K562 (cell line): Measurements from ENCODE around the gene IFI27L1. TPM values are rescaled to one million over a fixed set of nuclear protein-coding genes. Genes with fewer than 3 reads are reported as not detected.
A peak's percentile ranks its signal among the peaks of the same experiment; 100 is the strongest.

Experiments used
- CEBPG ChIP-seq, 3 experiments: fragments of 200-800 bp in 1 of 3; sonication (Bioruptor generic) in 1 of 3; sonication (generic) in 1 of 3; formaldehyde crosslinking in 1 of 3; IDR thresholded peaks in 2 of 3; conservative IDR thresholded peaks in 1 of 3; 2 replicates each; pipeline versions ENCODE4 v1.6.1 to v1.8.0; 2016 to 2022; ENCODE audit warnings: missing compliant biosample characterization in 2 of 3, missing genetic modification characterization in 2 of 3, mild to moderate bottlenecking in 1 of 3, missing genetic modification reagents in 1 of 3
- CHCHD3 ChIP-seq: fragments of 250-450 bp; sonication (Bioruptor Pico); IDR thresholded peaks from 2 replicates; pipeline ENCODE4 v2.1.2; 2022; ENCODE audit warnings: mild to moderate bottlenecking
- COPS2 ChIP-seq: fragments of 450-650 bp; conservative IDR thresholded peaks from 2 replicates; pipeline ENCODE4 v1.6.1; 2016; ENCODE audit warnings: mild to moderate bottlenecking, moderate library complexity
- ETV6 ChIP-seq, 3 experiments: fragments of 150-350 bp in 1 of 3; sonication (generic) in 1 of 3; formaldehyde crosslinking in 1 of 3; IDR thresholded peaks; 2 replicates each; pipeline versions ENCODE4 v1.6.1 to v1.8.0; 2014 to 2022; ENCODE audit warnings: borderline replicate concordance in 2 of 3, low read depth in 2 of 3, antibody characterized with exemption in 1 of 3, low read length in 1 of 3, mild to moderate bottlenecking in 1 of 3, missing genetic modification reagents in 1 of 3
- FOXP1 ChIP-seq: sonication (generic); formaldehyde crosslinking; IDR thresholded peaks from 2 replicates; pipeline ENCODE4 v1.8.0; 2022; ENCODE audit warnings: mild to moderate bottlenecking, missing genetic modification reagents
- NFATC3 ChIP-seq: fragments of 450-650 bp; IDR thresholded peaks from 2 replicates; pipeline ENCODE4 v1.6.1; 2017; ENCODE audit warnings: mild to moderate bottlenecking
- PHF8 ChIP-seq: fragments of 200-600 bp; sonication (generic); IDR thresholded peaks from 2 replicates; pipeline ENCODE4 v1.6.1; 2012; ENCODE audit warnings: mixed run types, mild to moderate bottlenecking, inconsistent platforms, low read length, moderate library complexity, borderline replicate concordance
- RAD21 ChIP-seq, 2 experiments: fragments of 250-450 bp in 1 of 2; fragments of 450-650 bp in 1 of 2; sonication (Bioruptor Pico) in 1 of 2; formaldehyde crosslinking in 1 of 2; IDR thresholded peaks in 1 of 2; conservative IDR thresholded peaks in 1 of 2; 2 replicates each; pipeline versions ENCODE4 v1.4.0 to v1.8.0; 2020 to 2022; ENCODE audit warnings: mild to moderate bottlenecking in 2 of 2, moderate library complexity in 1 of 2
- RFX5 ChIP-seq: IDR thresholded peaks from 2 replicates; pipeline ENCODE4 v1.6.1; 2011; ENCODE audit warnings: low read depth, mild to moderate bottlenecking, improper control_type of control experiment, low read length
- YY1 ChIP-seq, 3 experiments: IDR thresholded peaks; 2 replicates each; pipeline ENCODE4 v1.6.1; 2011; ENCODE audit warnings: low read length in 2 of 3, mild to moderate bottlenecking in 2 of 3, moderate library complexity in 2 of 3, borderline replicate concordance in 1 of 3, control low read depth in 1 of 3, low read depth in 1 of 3; ENCODE audit not compliant: insufficient read depth in 3 of 3, insufficient replicate concordance in 2 of 3, control insufficient read depth in 1 of 3, insufficient read length in 1 of 3; ENCODE audit errors: extremely low read depth in 1 of 3
- ZNF695 ChIP-seq: fragments of 450-650 bp; formaldehyde crosslinking; IDR thresholded peaks from 2 replicates; pipeline ENCODE4 v1.4.0; 2020; ENCODE audit warnings: mild to moderate bottlenecking, moderate library complexity
- ZNF699 ChIP-seq: fragments of 250-450 bp; sonication (Bioruptor Pico); IDR thresholded peaks from 2 replicates; pipeline ENCODE4 v1.8.0; 2021; ENCODE audit warnings: mild to moderate bottlenecking, moderate library complexity; ENCODE audit not compliant: insufficient replicate concordance
- ZNF75A ChIP-seq: fragments of 450-650 bp; formaldehyde crosslinking; IDR thresholded peaks from 2 replicates; pipeline ENCODE4 v1.4.0; 2020; ENCODE audit warnings: mild to moderate bottlenecking
- polyA plus RNA-seq, 8 experiments: library from polyadenylated mRNA; depleted of rRNA in 4 of 8; stranded (reverse) in 5 of 8; unstranded in 3 of 8; fragments of >200 nt; fragmentation: Nextera tagmentation in 2 of 8; fragmentation: Illumina TruSeq in 1 of 8; extraction: Ambion mirVana in 2 of 8; extraction: Trizol in 1 of 8; gene quantifications; 2 replicates each; pipeline versions ENCODE4 v1.2.1 to v1.2.3, GENCODE V29; 2011 to 2014; ENCODE audit warnings: inconsistent platforms in 1 of 8, missing spikeins in 1 of 8
- total RNA-seq, 7 experiments: library from RNA; depleted of rRNA in 6 of 7; stranded (reverse); fragments of >200 nt in 6 of 7; fragmentation: Illumina TruSeq in 2 of 7; extraction: Trizol in 2 of 7; gene quantifications; 2 replicates each; pipeline versions ENCODE4 v1.2.1 to v1.2.3, GENCODE V29; 2011 to 2021; ENCODE audit warnings: low replicate concordance in 1 of 7
- TF ChIP-seq, protein P1 (sequence below): fragments of 200-800 bp; sonication (Bioruptor generic); IDR thresholded peaks from 2 replicates; pipeline ENCODE4 v1.6.1; 2016; ENCODE audit warnings: missing genetic modification characterization, missing compliant biosample characterization
- TF ChIP-seq, protein P2 (sequence below): fragments of 250-450 bp; sonication (Bioruptor Pico); IDR thresholded peaks from 2 replicates; pipeline ENCODE4 v1.5.0; 2021; ENCODE audit warnings: mild to moderate bottlenecking, moderate library complexity
- TF ChIP-seq, protein P3 (sequence below): fragments of 250-450 bp; sonication (Bioruptor Pico); IDR thresholded peaks from 2 replicates; pipeline ENCODE4 v1.8.0; 2021; ENCODE audit warnings: moderate library complexity, mild to moderate bottlenecking, inconsistent platforms

Gene IFI27L1
- total and polyA plus RNA-seq, 9 of the 15 experiments (the other 6 are each of a cell fraction or from before 2014, with no cell fraction given): 14.5 to 28.0 (median 23.8) TPM

DNA sequence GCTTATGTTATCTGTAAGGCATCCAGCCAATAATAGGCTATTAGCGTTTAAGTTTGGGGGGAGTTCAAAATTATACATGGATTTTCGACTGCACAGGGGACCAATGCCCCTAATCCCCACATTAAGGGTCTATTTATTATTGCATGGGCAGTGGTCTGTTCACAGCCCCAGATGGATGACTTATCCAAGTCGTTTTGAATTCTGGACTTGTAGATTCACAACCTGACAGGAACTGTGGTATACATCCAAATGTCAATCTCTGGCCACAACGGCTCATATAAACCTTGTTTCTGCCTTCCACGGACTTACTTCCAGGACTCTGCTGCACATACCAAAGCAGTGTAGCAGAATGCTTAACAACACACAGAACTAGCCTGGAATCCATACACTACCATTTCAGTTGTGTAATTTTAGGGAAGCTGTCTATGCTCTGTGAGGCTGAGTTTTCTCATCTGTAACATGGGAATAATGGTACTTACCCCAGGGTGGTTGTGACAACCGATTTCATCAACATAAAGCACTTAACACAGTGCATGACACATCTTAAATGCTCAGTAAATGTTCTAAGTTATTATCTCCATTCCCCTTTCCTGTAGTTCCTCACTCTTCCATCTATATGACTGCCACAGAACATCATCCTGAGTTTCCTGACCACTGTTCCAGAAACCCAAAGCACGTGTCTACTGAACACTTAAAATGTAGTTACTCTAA lies 3.8 kb upstream of the IFI27L1 start (continued):
- TF ChIP-seq, protein P1, sequence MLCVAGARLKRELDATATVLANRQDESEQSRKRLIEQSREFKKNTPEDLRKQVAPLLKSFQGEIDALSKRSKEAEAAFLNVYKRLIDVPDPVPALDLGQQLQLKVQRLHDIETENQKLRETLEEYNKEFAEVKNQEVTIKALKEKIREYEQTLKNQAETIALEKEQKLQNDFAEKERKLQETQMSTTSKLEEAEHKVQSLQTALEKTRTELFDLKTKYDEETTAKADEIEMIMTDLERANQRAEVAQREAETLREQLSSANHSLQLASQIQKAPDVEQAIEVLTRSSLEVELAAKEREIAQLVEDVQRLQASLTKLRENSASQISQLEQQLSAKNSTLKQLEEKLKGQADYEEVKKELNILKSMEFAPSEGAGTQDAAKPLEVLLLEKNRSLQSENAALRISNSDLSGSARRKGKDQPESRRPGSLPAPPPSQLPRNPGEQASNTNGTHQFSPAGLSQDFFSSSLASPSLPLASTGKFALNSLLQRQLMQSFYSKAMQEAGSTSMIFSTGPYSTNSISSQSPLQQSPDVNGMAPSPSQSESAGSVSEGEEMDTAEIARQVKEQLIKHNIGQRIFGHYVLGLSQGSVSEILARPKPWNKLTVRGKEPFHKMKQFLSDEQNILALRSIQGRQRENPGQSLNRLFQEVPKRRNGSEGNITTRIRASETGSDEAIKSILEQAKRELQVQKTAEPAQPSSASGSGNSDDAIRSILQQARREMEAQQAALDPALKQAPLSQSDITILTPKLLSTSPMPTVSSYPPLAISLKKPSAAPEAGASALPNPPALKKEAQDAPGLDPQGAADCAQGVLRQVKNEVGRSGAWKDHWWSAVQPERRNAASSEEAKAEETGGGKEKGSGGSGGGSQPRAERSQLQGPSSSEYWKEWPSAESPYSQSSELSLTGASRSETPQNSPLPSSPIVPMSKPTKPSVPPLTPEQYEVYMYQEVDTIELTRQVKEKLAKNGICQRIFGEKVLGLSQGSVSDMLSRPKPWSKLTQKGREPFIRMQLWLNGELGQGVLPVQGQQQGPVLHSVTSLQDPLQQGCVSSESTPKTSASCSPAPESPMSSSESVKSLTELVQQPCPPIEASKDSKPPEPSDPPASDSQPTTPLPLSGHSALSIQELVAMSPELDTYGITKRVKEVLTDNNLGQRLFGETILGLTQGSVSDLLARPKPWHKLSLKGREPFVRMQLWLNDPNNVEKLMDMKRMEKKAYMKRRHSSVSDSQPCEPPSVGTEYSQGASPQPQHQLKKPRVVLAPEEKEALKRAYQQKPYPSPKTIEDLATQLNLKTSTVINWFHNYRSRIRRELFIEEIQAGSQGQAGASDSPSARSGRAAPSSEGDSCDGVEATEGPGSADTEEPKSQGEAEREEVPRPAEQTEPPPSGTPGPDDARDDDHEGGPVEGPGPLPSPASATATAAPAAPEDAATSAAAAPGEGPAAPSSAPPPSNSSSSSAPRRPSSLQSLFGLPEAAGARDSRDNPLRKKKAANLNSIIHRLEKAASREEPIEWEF: no peak
- no peak for TF ChIP-seq RAD21 (CRISPR knock-in tag; conservative IDR thresholded peaks at IDR 0.05 in 1 of 2, IDR thresholded peaks at IDR 0.05 in 1 of 2)
- TF ChIP-seq, protein P2, sequence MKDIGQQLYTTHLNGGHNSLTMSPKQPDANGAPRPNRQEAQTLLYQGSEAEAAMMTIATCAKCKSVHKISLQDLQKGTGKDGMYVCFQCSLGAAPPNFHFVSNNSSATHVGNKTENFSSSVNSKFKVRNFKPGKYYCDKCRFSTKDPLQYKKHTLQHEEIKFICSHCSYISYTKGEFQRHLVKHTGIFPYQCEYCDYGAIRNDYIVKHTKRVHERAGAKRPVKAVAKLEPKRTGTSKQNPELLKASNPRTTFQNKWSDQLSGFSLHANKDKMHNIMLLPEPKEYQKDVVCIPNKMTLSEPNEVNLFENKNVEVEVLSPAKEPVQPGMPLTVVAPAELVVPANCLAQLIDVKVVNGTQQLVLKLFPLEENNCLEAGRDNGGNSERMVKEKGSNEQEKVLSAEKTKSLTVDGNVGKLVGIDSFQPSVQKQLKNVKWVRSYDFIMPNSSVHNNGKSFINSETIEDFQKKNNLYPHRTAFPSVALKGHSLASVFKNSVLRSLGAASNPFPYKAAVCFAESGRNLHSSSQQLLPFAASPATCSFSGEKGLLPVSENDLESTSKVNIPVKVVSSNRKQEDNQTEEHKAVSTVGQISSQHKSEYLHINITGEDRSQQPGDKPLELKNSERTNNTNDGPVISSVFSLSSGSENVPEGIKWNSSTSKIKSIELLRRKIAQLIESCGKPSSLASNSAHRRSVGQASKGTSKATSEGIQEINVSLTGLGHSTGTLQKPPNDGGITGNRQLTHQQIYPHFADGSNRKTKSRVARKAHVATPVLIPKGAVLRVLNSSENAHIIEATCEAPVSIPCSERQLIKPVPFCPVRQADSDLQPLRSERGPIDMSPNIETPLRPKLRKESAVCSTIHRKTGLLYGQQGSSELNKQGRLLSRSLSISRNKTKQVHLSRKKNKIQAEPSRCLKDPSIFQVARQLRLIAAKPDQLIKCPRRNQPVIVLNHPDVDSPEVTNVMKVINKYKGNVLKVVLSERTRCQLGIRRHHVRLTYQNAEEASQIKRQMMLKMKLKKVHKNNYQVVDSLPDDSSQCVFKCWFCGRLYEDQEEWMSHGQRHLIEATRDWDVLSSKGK (CRISPR knock-in tag): no peak
- TF ChIP-seq ZNF695 (CRISPR knock-in tag): no peak
- no peak for TF ChIP-seq COPS2
- no peak for TF ChIP-seq NFATC3
- TF ChIP-seq, protein P3, sequence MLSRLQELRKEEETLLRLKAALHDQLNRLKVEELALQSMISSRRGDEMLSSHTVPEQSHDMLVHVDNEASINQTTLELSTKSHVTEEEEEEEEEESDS (CRISPR knock-in tag): no peak
- no peak for TF ChIP-seq YY1 (IDR thresholded peaks at IDR 0.05; ENCODE audit: borderline replicate concordance in 1 of 3, control insufficient read depth in 1 of 3, extremely low read depth in 1 of 3, insufficient read depth in 3 of 3, insufficient read length in 1 of 3, insufficient replicate concordance in 2 of 3, low read depth in 1 of 3, low read length in 2 of 3)
- TF ChIP-seq RFX5: no peak
- no peak for TF ChIP-seq ETV6 (IDR thresholded peaks at IDR 0.05; ENCODE audit: borderline replicate concordance in 1 of 2, low read depth in 2 of 2, low read length in 1 of 2)
- no peak for TF ChIP-seq ETV6 (CRISPR knock-in tag; IDR thresholded peaks at IDR 0.05; ENCODE audit: borderline replicate concordance)
- no peak for TF ChIP-seq ZNF699 (CRISPR knock-in tag)
- TF ChIP-seq FOXP1 (CRISPR knock-in tag): no peak
- no peak for TF ChIP-seq CHCHD3 (CRISPR knock-in tag)
- no peak for TF ChIP-seq PHF8
- TF ChIP-seq CEBPG (CRISPR knock-in tag; IDR thresholded peaks at IDR 0.05): peak; percentile 45; the same call in 1 of the 2 replicates
- TF ChIP-seq CEBPG (tag; conservative IDR thresholded peaks at IDR 0.05 in 1 of 2, IDR thresholded peaks at IDR 0.05 in 1 of 2): peak in 1 of 2 experiments; percentile 72; a peak in 2 of 4 replicates
- TF ChIP-seq ZNF75A (CRISPR knock-in tag): no peak
